Measurements from ENCODE around the gene MYH1.

MYH1 gene

GRCh38 chr17:10499950-10500349, 18.4 kb downstream of the MYH1 start:
- no peaks in the 10 kb centered on the region for H3K9me3 ChIP-seq (ENCODE audit: control insufficient read depth, low read length)
- H3K27me3 ChIP-seq (replicated peaks; ENCODE audit: control insufficient read depth, insufficient read depth, low read length, poor library complexity, severe bottlenecking) = no peaks in the 10 kb centered on the region
- no peak overlapping the region for H3K4me3 ChIP-seq (ENCODE audit: insufficient read depth, low read depth, low read length, poor library complexity, severe bottlenecking)
- H3K4me1 ChIP-seq (ENCODE audit: control insufficient read depth, insufficient read depth, low read length, poor library complexity, severe bottlenecking) = no peaks in the 10 kb centered on the region
- no peak for DNase-seq
- no peak overlapping the region for H3K27ac ChIP-seq (ENCODE audit: insufficient read depth, low read length, poor library complexity, severe bottlenecking)
- no peaks in the 10 kb centered on the region for H3K36me3 ChIP-seq (ENCODE audit: control insufficient read depth, insufficient read depth, low read length)

- Histone ChIP-seq H3K9me3 (ENCODE audit: control insufficient read depth, low read length) (peaks cover 3% of the 10 kb centered on the region), H3K27ac (ENCODE audit: insufficient read depth, low read length, poor library complexity, severe bottlenecking) (no peak overlapping the region), H3K27me3 (replicated peaks; ENCODE audit: control insufficient read depth, insufficient read depth, low read length, poor library complexity, severe bottlenecking) (no peaks in the 10 kb centered on the region), H3K36me3 (ENCODE audit: control insufficient read depth, insufficient read depth, low read length) (no peaks in the 10 kb centered on the region), H3K4me3 (ENCODE audit: insufficient read depth, low read depth, low read length, poor library complexity, severe bottlenecking) (no peak overlapping the region), H3K4me1 (ENCODE audit: control insufficient read depth, insufficient read depth, low read length, poor library complexity, severe bottlenecking) (no peaks in the 10 kb centered on the region)
- DNase-seq = no peak
These were observed 26.3 kb downstream of the MYH1 start for GRCh38 chr17:10492004-10492403.

DNA sequence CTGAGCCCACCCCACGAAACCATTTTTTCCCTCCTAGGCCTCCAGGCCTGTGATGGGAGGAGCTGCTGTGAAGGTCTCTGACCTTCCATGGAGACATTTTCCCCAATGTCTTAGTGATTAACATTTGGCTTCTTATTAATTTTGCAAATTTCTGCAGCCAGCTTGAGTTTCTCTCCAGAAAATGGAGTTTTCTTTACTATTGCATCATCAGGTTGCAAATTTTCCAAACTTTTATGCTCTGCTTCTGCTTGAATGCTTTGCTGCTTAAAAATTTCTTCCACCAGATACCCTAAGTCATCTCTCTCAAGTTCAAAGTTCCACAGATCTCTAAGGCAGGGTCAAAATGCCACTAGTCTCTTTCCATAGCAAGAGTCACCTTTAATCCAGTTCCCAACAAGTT, 36.1 kb downstream of the MYH1 start:
- Histone ChIP-seq H3K4me3 (ENCODE audit: insufficient read depth, low read depth, low read length, poor library complexity, severe bottlenecking) (no peak overlapping the region), H3K27ac (ENCODE audit: insufficient read depth, low read length, poor library complexity, severe bottlenecking) (no peak overlapping the region), H3K36me3 (ENCODE audit: control insufficient read depth, insufficient read depth, low read length) (no peaks in the 10 kb centered on the region), H3K27me3 (replicated peaks; ENCODE audit: control insufficient read depth, insufficient read depth, low read length, poor library complexity, severe bottlenecking) (no peaks in the 10 kb centered on the region), H3K9me3 (ENCODE audit: control insufficient read depth, low read length) (peaks cover 3% of the 10 kb centered on the region), H3K4me1 (ENCODE audit: control insufficient read depth, insufficient read depth, low read length, poor library complexity, severe bottlenecking) (no peaks in the 10 kb centered on the region)
- no peak for DNase-seq

GRCh38 chr17:10477701-10478100, 40.6 kb downstream of the MYH1 start:
- H3K27me3 ChIP-seq (replicated peaks; ENCODE audit: control insufficient read depth, insufficient read depth, low read length, poor library complexity, severe bottlenecking) = no peaks in the 10 kb centered on the region

DNA sequence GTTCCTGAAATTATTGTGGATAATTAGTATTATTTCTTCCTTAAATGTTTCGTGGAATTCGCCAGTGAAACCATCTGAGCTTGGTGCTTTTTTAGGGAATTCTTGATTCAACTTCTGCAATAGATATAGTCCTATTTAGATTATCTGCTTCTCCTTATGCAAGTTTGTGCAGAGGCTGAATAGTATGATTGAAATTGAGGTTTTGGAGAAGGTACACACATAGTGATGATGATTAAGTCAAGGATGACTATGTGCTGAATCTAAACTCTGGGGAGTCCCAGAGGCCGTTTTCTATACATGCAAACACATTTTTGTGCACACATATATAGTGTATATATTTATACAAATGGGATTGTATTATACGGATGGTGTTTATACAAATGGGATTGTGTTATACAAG, 43.8 kb downstream of the MYH1 start:
- H3K4me1 ChIP-seq (ENCODE audit: control insufficient read depth, insufficient read depth, low read length, poor library complexity, severe bottlenecking) = no peaks in the 10 kb centered on the region
- H3K4me3 ChIP-seq (ENCODE audit: insufficient read depth, low read depth, low read length, poor library complexity, severe bottlenecking) = no peak overlapping the region
- H3K36me3 ChIP-seq (ENCODE audit: control insufficient read depth, insufficient read depth, low read length) = no peaks in the 10 kb centered on the region
- H3K9me3 ChIP-seq (ENCODE audit: control insufficient read depth, low read length) = no peaks in the 10 kb centered on the region
- H3K27me3 ChIP-seq (replicated peaks; ENCODE audit: control insufficient read depth, insufficient read depth, low read length, poor library complexity, severe bottlenecking) = no peaks in the 10 kb centered on the region
- DNase-seq = no peak
- H3K27ac ChIP-seq (ENCODE audit: insufficient read depth, low read length, poor library complexity, severe bottlenecking) = no peak overlapping the region

More at GRCh38 chr17:10477701-10478100, 40.6 kb downstream of the MYH1 start:
- Histone ChIP-seq H3K27ac (ENCODE audit: insufficient read depth, low read length, poor library complexity, severe bottlenecking) (no peak overlapping the region), H3K36me3 (ENCODE audit: control insufficient read depth, insufficient read depth, low read length) (no peaks in the 10 kb centered on the region), H3K4me3 (ENCODE audit: insufficient read depth, low read depth, low read length, poor library complexity, severe bottlenecking) (no peak overlapping the region), H3K4me1 (ENCODE audit: control insufficient read depth, insufficient read depth, low read length, poor library complexity, severe bottlenecking) (no peaks in the 10 kb centered on the region), H3K9me3 (ENCODE audit: control insufficient read depth, low read length) (peaks cover 3% of the 10 kb centered on the region)
- no peak for DNase-seq

- H3K4me3 ChIP-seq (ENCODE audit: insufficient read depth, low read depth, low read length, poor library complexity, severe bottlenecking) = no peak overlapping the region
- H3K36me3 ChIP-seq (ENCODE audit: control insufficient read depth, insufficient read depth, low read length) = no peaks in the 10 kb centered on the region
- H3K9me3 ChIP-seq (ENCODE audit: control insufficient read depth, low read length) = no peaks in the 10 kb centered on the region
- no peak for DNase-seq
- H3K27ac ChIP-seq (ENCODE audit: insufficient read depth, low read length, poor library complexity, severe bottlenecking) = no peak overlapping the region
- H3K4me1 ChIP-seq (ENCODE audit: control insufficient read depth, insufficient read depth, low read length, poor library complexity, severe bottlenecking) = no peaks in the 10 kb centered on the region
- no peaks in the 10 kb centered on the region for H3K27me3 ChIP-seq (replicated peaks; ENCODE audit: control insufficient read depth, insufficient read depth, low read length, poor library complexity, severe bottlenecking)
These were observed 46.5 kb downstream of the MYH1 start for GRCh38 chr17:10471858-10472257.

GRCh38 chr17:10469459-10469858, 48.9 kb downstream of the MYH1 start, which contains the start of gene MYH4:
Gene MYH4 (minus strand): TSS chr17:10469559. CDS start chr17:10466745, 2,814 bp downstream.
- no peak within 1 kb of the TSS for H3K27ac ChIP-seq (ENCODE audit: insufficient read depth, low read length, poor library complexity, severe bottlenecking)
- H3K4me3 ChIP-seq (ENCODE audit: insufficient read depth, low read depth, low read length, poor library complexity, severe bottlenecking) = no peak within 1 kb of the TSS
- DNase-seq = no peak
- H3K36me3 ChIP-seq (ENCODE audit: control insufficient read depth, insufficient read depth, low read length) = no peaks in the 10 kb centered on the region
- H3K4me1 ChIP-seq (ENCODE audit: control insufficient read depth, insufficient read depth, low read length, poor library complexity, severe bottlenecking) = no peaks in the 10 kb centered on the region
- H3K9me3 ChIP-seq (ENCODE audit: control insufficient read depth, low read length) = no peaks in the 10 kb centered on the region
- H3K27me3 ChIP-seq (replicated peaks; ENCODE audit: control insufficient read depth, insufficient read depth, low read length, poor library complexity, severe bottlenecking) = no peaks in the 10 kb centered on the region

- no peaks in the 10 kb centered on the region for H3K36me3 ChIP-seq (ENCODE audit: control insufficient read depth, insufficient read depth, low read length)
- no peak for DNase-seq
- no peak overlapping the region for H3K27ac ChIP-seq (ENCODE audit: insufficient read depth, low read length, poor library complexity, severe bottlenecking)
- no peaks in the 10 kb centered on the region for H3K9me3 ChIP-seq (ENCODE audit: control insufficient read depth, low read length)
- H3K27me3 ChIP-seq (replicated peaks; ENCODE audit: control insufficient read depth, insufficient read depth, low read length, poor library complexity, severe bottlenecking) = no peaks in the 10 kb centered on the region
- no peak overlapping the region for H3K4me3 ChIP-seq (ENCODE audit: insufficient read depth, low read depth, low read length, poor library complexity, severe bottlenecking)
- no peaks in the 10 kb centered on the region for H3K4me1 ChIP-seq (ENCODE audit: control insufficient read depth, insufficient read depth, low read length, poor library complexity, severe bottlenecking)
These were observed 54.9 kb downstream of the MYH1 start for GRCh38 chr17:10463402-10463801.

DNA sequence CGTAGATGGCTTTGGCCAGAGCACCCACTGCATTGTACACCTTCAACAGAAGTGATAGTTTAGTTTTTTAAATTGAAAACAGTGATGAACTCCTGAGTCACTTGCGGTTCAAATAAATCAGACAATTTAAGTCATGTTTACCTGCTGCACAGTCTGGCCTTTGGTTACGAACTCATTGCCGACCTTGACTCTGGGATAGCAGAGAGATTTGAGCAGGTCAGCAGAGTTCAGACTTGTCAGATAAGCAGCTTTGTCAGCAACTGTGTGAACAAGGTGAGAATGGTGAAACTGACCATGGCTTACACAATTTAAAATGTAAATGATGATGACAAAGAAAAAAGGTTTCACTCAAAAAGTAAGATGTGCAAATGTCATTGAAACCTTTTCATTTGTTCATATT, 58.3 kb downstream of the MYH1 start:
- Histone ChIP-seq H3K4me3 (ENCODE audit: insufficient read depth, low read depth, low read length, poor library complexity, severe bottlenecking) (no peak overlapping the region), H3K4me1 (ENCODE audit: control insufficient read depth, insufficient read depth, low read length, poor library complexity, severe bottlenecking) (no peaks in the 10 kb centered on the region), H3K27me3 (replicated peaks; ENCODE audit: control insufficient read depth, insufficient read depth, low read length, poor library complexity, severe bottlenecking) (no peaks in the 10 kb centered on the region), H3K27ac (ENCODE audit: insufficient read depth, low read length, poor library complexity, severe bottlenecking) (no peak overlapping the region), H3K36me3 (ENCODE audit: control insufficient read depth, insufficient read depth, low read length) (no peaks in the 10 kb centered on the region), H3K9me3 (ENCODE audit: control insufficient read depth, low read length) (no peaks in the 10 kb centered on the region)
- no peak for DNase-seq

GRCh38 chr17:10458701-10459100, 59.6 kb downstream of the MYH1 start:
- no peak for DNase-seq
- Histone ChIP-seq H3K27me3 (replicated peaks; ENCODE audit: control insufficient read depth, insufficient read depth, low read length, poor library complexity, severe bottlenecking) (no peaks in the 10 kb centered on the region), H3K4me3 (ENCODE audit: insufficient read depth, low read depth, low read length, poor library complexity, severe bottlenecking) (no peak overlapping the region), H3K36me3 (ENCODE audit: control insufficient read depth, insufficient read depth, low read length) (no peaks in the 10 kb centered on the region), H3K9me3 (ENCODE audit: control insufficient read depth, low read length) (no peaks in the 10 kb centered on the region), H3K4me1 (ENCODE audit: control insufficient read depth, insufficient read depth, low read length, poor library complexity, severe bottlenecking) (no peaks in the 10 kb centered on the region), H3K27ac (ENCODE audit: insufficient read depth, low read length, poor library complexity, severe bottlenecking) (no peak overlapping the region)

DNA sequence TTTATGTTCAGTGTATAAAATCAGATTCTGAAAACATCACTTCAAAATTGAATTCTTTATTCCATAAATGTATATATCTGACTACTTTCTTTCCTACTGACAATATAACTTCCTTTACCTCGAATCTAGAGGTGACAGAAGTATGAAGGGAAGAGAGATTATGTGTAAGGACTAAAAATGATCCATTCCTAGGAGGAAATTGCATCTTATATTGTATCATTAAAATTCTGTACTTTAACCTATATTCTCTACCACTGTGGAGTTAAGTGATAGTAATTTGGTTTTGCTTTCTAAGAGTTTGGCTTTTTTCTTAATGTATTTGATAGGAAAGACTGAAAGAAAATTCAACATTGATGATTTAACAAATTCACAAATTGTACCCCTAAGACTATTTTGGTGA, 60.4 kb downstream of the MYH1 start:
- no peak for DNase-seq
- Histone ChIP-seq H3K27me3 (replicated peaks; ENCODE audit: control insufficient read depth, insufficient read depth, low read length, poor library complexity, severe bottlenecking) (no peaks in the 10 kb centered on the region), H3K9me3 (ENCODE audit: control insufficient read depth, low read length) (no peaks in the 10 kb centered on the region), H3K4me1 (ENCODE audit: control insufficient read depth, insufficient read depth, low read length, poor library complexity, severe bottlenecking) (no peaks in the 10 kb centered on the region), H3K4me3 (ENCODE audit: insufficient read depth, low read depth, low read length, poor library complexity, severe bottlenecking) (no peak overlapping the region), H3K36me3 (ENCODE audit: control insufficient read depth, insufficient read depth, low read length) (no peaks in the 10 kb centered on the region), H3K27ac (ENCODE audit: insufficient read depth, low read length, poor library complexity, severe bottlenecking) (no peak overlapping the region)
